Cardiac muscle cell (in vitro differentiated cells and primary cell): ENCODE measurements around the gene BMF. TPM values are rescaled to one million over a fixed set of nuclear protein-coding genes. Genes with fewer than 3 reads are reported as not detected.

ENCODE experiments used
- DNase-seq, 2 donors: peaks; one replicate each; pipeline versions ENCODE4 v3.0.0 to v3.0.0-alpha.2; 2010 to 2017; ENCODE audit warnings: low read depth in 1 of 2, low spot score in 1 of 2
- H3K27ac ChIP-seq: fragments of 200-600 bp; sonication (generic); 2 replicates; pipeline ENCODE4 v1.5.1; 2016
- H3K27me3 ChIP-seq: fragments of 200-600 bp; sonication (generic); 2 replicates; pipeline ENCODE4 v1.6.0; 2016; ENCODE audit warnings: control low read depth
- H3K36me3 ChIP-seq: fragments of 200-600 bp; sonication (generic); 2 replicates; pipeline ENCODE4 v1.5.1; 2016; ENCODE audit warnings: control low read depth
- H3K4me1 ChIP-seq: fragments of 200-600 bp; sonication (generic); 2 replicates; pipeline ENCODE4 v1.8.1; 2017; ENCODE audit warnings: low read depth, mild to moderate bottlenecking, mixed run types
- H3K4me3 ChIP-seq: fragments of 200-600 bp; sonication (generic); 2 replicates; pipeline ENCODE4 v1.5.1; 2016; ENCODE audit warnings: mild to moderate bottlenecking
- H3K9me3 ChIP-seq: fragments of 200-600 bp; sonication (generic); 2 replicates; pipeline ENCODE4 v1.5.1; 2017; ENCODE audit warnings: low read depth, mild to moderate bottlenecking, control low read depth
- polyA plus RNA-seq: library from polyadenylated mRNA; unstranded; fragments of >200 nt; fragmentation: Nextera tagmentation; extraction: Ambion mirVana; gene quantifications from 2 replicates; pipeline ENCODE4 v1.2.1, GENCODE V29; 2016
- total RNA-seq: library from RNA; depleted of rRNA; stranded (reverse); fragments of >200 nt; gene quantifications from 2 replicates; pipeline ENCODE4 v1.2.3, GENCODE V29; 2016
- TF ChIP-seq, protein P1 (sequence below): IDR thresholded peaks from 2 replicates; pipeline ENCODE4 v1.5.1; 2012; ENCODE audit warnings: low read depth, mild to moderate bottlenecking, low read length

The BMF gene
- total and polyA plus RNA-seq, 2 experiments from 2014 or later = 8.1 to 56.1 TPM

- Histone ChIP-seq H3K27me3 (no peaks in the 10 kb centered on the region), H3K4me3 (no peak overlapping the region), H3K9me3 (no peaks in the 10 kb centered on the region), H3K36me3 (no peaks in the 10 kb centered on the region), H3K27ac (no peak overlapping the region), H3K4me1 (peaks cover 14% of the 10 kb centered on the region)
- no peak for DNase-seq
- TF ChIP-seq, protein P1, sequence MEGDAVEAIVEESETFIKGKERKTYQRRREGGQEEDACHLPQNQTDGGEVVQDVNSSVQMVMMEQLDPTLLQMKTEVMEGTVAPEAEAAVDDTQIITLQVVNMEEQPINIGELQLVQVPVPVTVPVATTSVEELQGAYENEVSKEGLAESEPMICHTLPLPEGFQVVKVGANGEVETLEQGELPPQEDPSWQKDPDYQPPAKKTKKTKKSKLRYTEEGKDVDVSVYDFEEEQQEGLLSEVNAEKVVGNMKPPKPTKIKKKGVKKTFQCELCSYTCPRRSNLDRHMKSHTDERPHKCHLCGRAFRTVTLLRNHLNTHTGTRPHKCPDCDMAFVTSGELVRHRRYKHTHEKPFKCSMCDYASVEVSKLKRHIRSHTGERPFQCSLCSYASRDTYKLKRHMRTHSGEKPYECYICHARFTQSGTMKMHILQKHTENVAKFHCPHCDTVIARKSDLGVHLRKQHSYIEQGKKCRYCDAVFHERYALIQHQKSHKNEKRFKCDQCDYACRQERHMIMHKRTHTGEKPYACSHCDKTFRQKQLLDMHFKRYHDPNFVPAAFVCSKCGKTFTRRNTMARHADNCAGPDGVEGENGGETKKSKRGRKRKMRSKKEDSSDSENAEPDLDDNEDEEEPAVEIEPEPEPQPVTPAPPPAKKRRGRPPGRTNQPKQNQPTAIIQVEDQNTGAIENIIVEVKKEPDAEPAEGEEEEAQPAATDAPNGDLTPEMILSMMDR = no peak
These were observed 42.1 kb downstream of the BMF start for GRCh38 chr15:40066589-40066988.

DNA sequence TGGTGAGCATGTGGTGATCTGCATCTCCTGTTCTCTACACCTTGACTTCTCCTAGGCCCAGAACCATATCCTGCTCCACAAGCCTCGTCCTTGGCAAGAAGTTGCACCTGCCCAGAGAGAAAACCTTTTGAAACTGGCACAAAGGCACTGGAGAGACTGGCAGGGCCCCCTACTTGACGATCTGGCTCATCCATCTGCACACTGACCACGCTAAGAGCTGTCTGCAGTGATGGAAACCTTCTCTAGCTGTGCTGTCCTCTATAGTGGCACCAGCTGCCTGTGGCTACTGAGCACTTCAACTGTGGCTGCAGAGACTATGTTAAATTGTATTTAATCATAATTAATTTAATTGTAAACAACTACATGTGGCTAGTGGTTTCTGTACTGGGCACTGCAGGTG is 43.5 kb downstream of the BMF start:
- peaks cover 14% of the 10 kb centered on the region for H3K4me1 ChIP-seq
- H3K27ac ChIP-seq = no peak overlapping the region
- no peaks in the 10 kb centered on the region for H3K27me3 ChIP-seq
- no peak for DNase-seq
- H3K36me3 ChIP-seq = no peaks in the 10 kb centered on the region
- H3K9me3 ChIP-seq = no peaks in the 10 kb centered on the region
- no peak overlapping the region for H3K4me3 ChIP-seq
- TF ChIP-seq, protein P1 = no peak

DNA sequence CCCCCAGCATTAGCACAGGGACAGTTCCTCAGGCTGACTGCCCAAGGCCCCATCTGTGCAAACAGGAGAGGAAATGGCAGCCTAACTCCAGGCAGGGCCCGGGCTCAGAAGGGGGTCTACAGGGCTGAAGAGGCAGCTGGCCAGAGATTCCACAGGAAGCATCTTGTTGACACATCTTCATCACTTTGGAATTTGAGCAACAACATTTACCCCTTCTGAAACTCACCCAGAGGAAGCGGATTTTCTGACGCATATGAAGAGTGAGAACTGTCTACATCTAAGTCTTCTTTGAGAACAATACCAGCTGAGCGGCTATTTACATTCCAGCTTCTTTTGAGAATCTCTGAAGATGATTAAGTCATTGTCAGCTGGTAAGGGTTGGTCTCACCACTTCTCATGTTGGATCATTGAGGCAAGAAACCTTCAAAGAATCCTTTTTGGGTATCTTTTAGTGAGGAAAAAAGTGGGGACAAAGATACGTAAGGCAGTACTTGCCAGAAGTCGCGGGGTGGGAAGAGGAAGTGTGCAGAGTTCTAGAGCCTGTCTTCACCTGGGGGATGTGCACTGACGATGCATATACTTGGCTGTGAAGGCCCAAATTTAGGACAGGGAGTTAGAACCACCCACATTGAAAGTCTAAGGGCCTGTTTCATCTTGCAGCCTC is 44.3 kb downstream of the BMF start:
- no peaks in the 10 kb centered on the region for H3K9me3 ChIP-seq
- H3K4me3 ChIP-seq = no peak overlapping the region
- DNase-seq = peak in 1 of 2 donors; percentile 56
- TF ChIP-seq, protein P1 = no peak
- no peak overlapping the region for H3K27ac ChIP-seq
- no peaks in the 10 kb centered on the region for H3K27me3 ChIP-seq
- no peaks in the 10 kb centered on the region for H3K36me3 ChIP-seq
- peaks cover 11% of the 10 kb centered on the region for H3K4me1 ChIP-seq

DNA sequence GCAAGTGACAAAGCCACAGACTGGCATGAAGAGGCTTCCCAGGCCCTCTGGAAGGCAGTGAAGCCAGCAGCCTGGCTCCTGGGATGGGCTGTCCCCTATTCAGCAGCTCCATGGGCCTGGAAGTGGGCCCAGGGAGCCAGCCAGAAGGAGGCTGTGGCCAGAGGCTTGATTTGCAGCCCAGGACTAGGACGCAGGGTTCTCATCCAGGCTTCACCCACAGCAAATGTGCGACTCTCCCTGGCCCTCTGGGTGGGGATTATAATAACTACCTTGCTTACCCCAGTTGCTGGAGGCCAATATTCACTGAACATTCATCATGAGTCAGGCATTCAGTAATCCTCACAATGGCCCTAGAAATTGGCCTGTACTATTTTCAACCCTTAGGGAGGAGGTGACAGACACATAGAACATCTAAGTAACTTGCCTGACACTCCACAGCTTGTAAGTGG is 45.1 kb downstream of the BMF start:
- Histone ChIP-seq H3K4me1 (peaks cover 3% of the 10 kb centered on the region), H3K9me3 (no peaks in the 10 kb centered on the region), H3K27me3 (no peaks in the 10 kb centered on the region), H3K27ac (no peak overlapping the region), H3K4me3 (no peak overlapping the region), H3K36me3 (no peaks in the 10 kb centered on the region)
- TF ChIP-seq, protein P1 = no peak
- no peak for DNase-seq

DNA sequence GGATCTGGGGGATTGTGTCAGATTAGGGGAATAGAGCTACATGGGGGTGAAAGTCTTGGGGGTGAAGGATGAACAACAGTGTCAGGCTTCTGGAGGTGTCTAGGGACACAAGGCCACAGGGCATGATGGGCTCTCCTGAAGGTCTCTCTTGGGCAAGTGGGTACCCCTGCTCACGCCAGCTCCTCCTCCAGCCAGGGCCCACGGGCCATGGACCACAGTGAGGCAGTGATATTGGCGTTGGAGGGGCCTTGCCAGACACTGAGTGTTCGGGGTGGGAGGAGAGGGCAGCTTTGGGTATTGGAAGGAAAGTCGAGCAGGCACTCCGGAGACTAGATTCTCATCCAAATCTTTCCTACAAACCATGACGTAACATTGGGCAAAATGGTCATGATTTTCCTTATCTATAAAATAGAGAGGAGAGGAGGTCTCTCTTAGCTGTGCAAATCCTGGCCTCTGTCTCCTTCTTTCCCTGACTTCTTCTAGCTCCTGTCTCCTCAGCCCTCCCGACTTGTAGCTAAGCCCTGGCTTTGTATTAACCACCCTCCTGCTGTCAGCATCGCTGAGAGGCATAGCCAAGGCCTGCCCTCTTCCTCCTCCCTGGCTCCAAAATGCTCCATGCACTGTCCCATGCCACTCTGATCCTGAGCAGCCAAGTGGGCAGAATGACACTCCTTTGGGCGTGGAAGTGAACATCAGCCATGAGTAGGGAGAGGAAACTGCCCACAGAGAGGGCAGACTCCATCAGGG is 45.7 kb downstream of the BMF start:
- no peaks in the 10 kb centered on the region for H3K9me3 ChIP-seq
- TF ChIP-seq, protein P1 = no peak
- no peaks in the 10 kb centered on the region for H3K4me1 ChIP-seq
- no peak for DNase-seq
- no peak overlapping the region for H3K4me3 ChIP-seq
- H3K27ac ChIP-seq = no peak overlapping the region
- no peaks in the 10 kb centered on the region for H3K36me3 ChIP-seq
- no peaks in the 10 kb centered on the region for H3K27me3 ChIP-seq
